GM19351 (cell line): Measurements from ENCODE around the gene CT45A2.
"Not testable (repeated sequence)": the region's sequence is repeated elsewhere in the genome, so short reads cannot be mapped to it uniquely, and the experiment has no call there.

Source experiments
- ATAC-seq: cut with Tn5 transposase; IDR thresholded peaks from one replicate; pipeline ENCODE4 v1.9.1; 2021; ENCODE audit warnings: mild to moderate bottlenecking, moderate library complexity; ENCODE audit not compliant: unreplicated experiment

CT45A2 gene

GRCh38 chrX:135819912-135820311 is at the start of gene CT45A2:
TSS of gene CT45A2 (minus strand) at chrX:135820012. CDS start at chrX:135816265, 3,747 bp downstream.
- ATAC-seq: not testable (repeated sequence)

- not testable (repeated sequence) for ATAC-seq
These were observed 34.6 kb upstream of the CT45A2 start, which contains the start of gene CT45A8 for GRCh38 chrX:135854438-135854837. TSS of gene CT45A8 (minus strand) at chrX:135854538. CDS start at chrX:135850783, 3,755 bp downstream.

GRCh38 chrX:135837180-135837579 is 17.4 kb upstream of the CT45A2 start, which contains the start of gene CT45A7:
TSS of gene CT45A7 (minus strand) at chrX:135837280. CDS start at chrX:135833533, 3,747 bp downstream.
- ATAC-seq: not testable (repeated sequence)

- not testable (repeated sequence) for ATAC-seq
These were observed 17.1 kb downstream of the CT45A2 start, which contains the start of gene CT45A6 for GRCh38 chrX:135802687-135803086. TSS of gene CT45A6 (minus strand) at chrX:135802787. CDS start at chrX:135798993, 3,794 bp downstream.

GRCh38 chrX:135785403-135785802 is 34.4 kb downstream of the CT45A2 start, which contains the start of gene CT45A5:
TSS of gene CT45A5 (minus strand) at chrX:135785503. CDS start at chrX:135781729, 3,774 bp downstream.
- not testable (repeated sequence) for ATAC-seq

- ATAC-seq: not testable (repeated sequence)
These were observed 51.7 kb downstream of the CT45A2 start, which contains the start of gene CT45A3 for GRCh38 chrX:135768091-135768490. TSS of gene CT45A3 (minus strand) at chrX:135768191. CDS start at chrX:135764444, 3,747 bp downstream.
